DND-41 (cell line): Measurements from ENCODE around the gene PCSK2.

Source experiments
- ATAC-seq: fragments of 200-7000 bp; cut with Tn5 transposase; 3 replicates; pipeline ENCODE4 v1.9.1; 2021; ENCODE audit warnings: low read depth; ENCODE audit not compliant: insufficient read depth
- DNase-seq: peaks from one replicate; pipeline ENCODE4 v3.0.0-alpha.2; 2020
- H2AFZ ChIP-seq: 2 replicates; pipeline ENCODE4 v1.6.0; 2012; ENCODE audit warnings: low read depth, low read length
- H3K27ac ChIP-seq: 2 replicates; pipeline ENCODE4 v1.5.1; 2012; ENCODE audit warnings: low read length, inconsistent platforms
- H3K27me3 ChIP-seq: fragments of 200-600 bp; sonication (generic); 2 replicates; pipeline ENCODE4 v1.6.0; 2012; ENCODE audit warnings: low read length, mild to moderate bottlenecking, inconsistent platforms; ENCODE audit not compliant: insufficient read depth, poor library complexity
- H3K36me3 ChIP-seq: 2 replicates; pipeline ENCODE4 v1.5.1; 2012; ENCODE audit warnings: low read length, inconsistent platforms; ENCODE audit not compliant: insufficient read depth
- H3K4me1 ChIP-seq: 2 replicates; pipeline ENCODE4 v1.5.1; 2012; ENCODE audit warnings: mild to moderate bottlenecking, low read length; ENCODE audit not compliant: insufficient read depth
- H3K4me2 ChIP-seq: 2 replicates; pipeline ENCODE4 v1.6.0; 2012; ENCODE audit warnings: mild to moderate bottlenecking, moderate library complexity, low read length, inconsistent platforms; ENCODE audit not compliant: insufficient read depth
- H3K4me3 ChIP-seq, 2 experiments: fragments of 200-600 bp in 1 of 2; shearing (Covaris generic) in 1 of 2; 2 replicates each; pipeline ENCODE4 v1.5.1; 2012 to 2016; ENCODE audit warnings: inconsistent platforms in 2 of 2, low read length in 2 of 2, mild to moderate bottlenecking in 2 of 2, low read depth in 1 of 2, moderate library complexity in 1 of 2
- H3K79me2 ChIP-seq: 2 replicates; pipeline ENCODE4 v1.6.0; 2012; ENCODE audit warnings: low read length, inconsistent platforms; ENCODE audit not compliant: insufficient read depth
- H3K9ac ChIP-seq: 2 replicates; pipeline ENCODE4 v1.6.0; 2012; ENCODE audit warnings: low read depth, mild to moderate bottlenecking, inconsistent platforms, low read length, moderate library complexity
- H3K9me3 ChIP-seq: 2 replicates; pipeline ENCODE4 v1.5.1; 2012; ENCODE audit warnings: low read length, moderate library complexity, mild to moderate bottlenecking, inconsistent platforms; ENCODE audit not compliant: insufficient read depth, severe bottlenecking
- H4K20me1 ChIP-seq: 2 replicates; pipeline ENCODE4 v1.6.0; 2012; ENCODE audit warnings: low read length; ENCODE audit not compliant: insufficient read depth
- CTCF ChIP-seq: IDR thresholded peaks from 2 replicates; pipeline ENCODE4 v1.5.1; 2012; ENCODE audit warnings: borderline replicate concordance, low read length, moderate library complexity, mild to moderate bottlenecking; ENCODE audit not compliant: poor library complexity, severe bottlenecking; ENCODE audit errors: extremely low read depth
- EZH2 ChIP-seq: IDR thresholded peaks from 3 replicates; pipeline ENCODE4 v1.6.1; 2012; ENCODE audit warnings: borderline replicate concordance, low read depth, mild to moderate bottlenecking, moderate library complexity, low read length, inconsistent platforms; ENCODE audit not compliant: severe bottlenecking

PCSK2 gene

GRCh38 chr20:17503301-17504065 lies 276.6 kb downstream of the PCSK2 start:
- no peak for ATAC-seq
- Histone ChIP-seq H3K79me2 (no peaks in the 10 kb centered on the region), H3K27ac (no peak overlapping the region), H3K36me3 (no peaks in the 10 kb centered on the region), H3K4me2 (no peak overlapping the region), H4K20me1 (no peaks in the 10 kb centered on the region), H3K9ac (no peak overlapping the region), H3K27me3 (peaks cover 16% of the 10 kb centered on the region), H3K9me3 (no peaks in the 10 kb centered on the region), H3K4me1 (peaks cover 9% of the 10 kb centered on the region), H2AFZ (no peak overlapping the region), H3K4me3 (no peak overlapping the region)
- no peak for DNase-seq
- TF ChIP-seq CTCF (no peak), EZH2 (no peak)

GRCh38 chr20:17504066-17504897 lies 277.4 kb downstream of the PCSK2 start:
- Histone ChIP-seq H2AFZ (no peak overlapping the region), H3K9ac (no peak overlapping the region), H3K4me1 (peaks cover 9% of the 10 kb centered on the region), H4K20me1 (no peaks in the 10 kb centered on the region), H3K27ac (no peak overlapping the region), H3K79me2 (no peaks in the 10 kb centered on the region), H3K4me2 (peak overlapping the region; percentile 68; the same call in 1 of the 2 replicates), H3K4me3 (no peak overlapping the region), H3K27me3 (peaks cover 16% of the 10 kb centered on the region), H3K9me3 (no peaks in the 10 kb centered on the region), H3K36me3 (no peaks in the 10 kb centered on the region)
- TF ChIP-seq EZH2 (no peak), CTCF (no peak)
- DNase-seq (no peak), ATAC-seq (peak; percentile 18; the same call in 2 of the 3 replicates)

GRCh38 chr20:17504898-17505635 lies 278.2 kb downstream of the PCSK2 start:
- H3K4me3 ChIP-seq, result peak overlapping the region in 1 of 2 experiments; percentile 52; a peak in 2 of 4 replicates
- peaks cover 16% of the 10 kb centered on the region for H3K27me3 ChIP-seq
- H3K4me1 ChIP-seq, result peaks cover 9% of the 10 kb centered on the region
- peak overlapping the region; percentile 68 for H3K4me2 ChIP-seq
- H2AFZ ChIP-seq, result peak overlapping the region; percentile 80
- peak; percentile 77 for ATAC-seq
- TF ChIP-seq CTCF (peak; percentile 78), EZH2 (no peak)
- no peak overlapping the region for H3K27ac ChIP-seq
- no peaks in the 10 kb centered on the region for H3K9me3 ChIP-seq
- H3K79me2 ChIP-seq, result no peaks in the 10 kb centered on the region
- H3K36me3 ChIP-seq, result no peaks in the 10 kb centered on the region
- DNase-seq, result peak; percentile 15
- no peaks in the 10 kb centered on the region for H4K20me1 ChIP-seq
- H3K9ac ChIP-seq, result peak overlapping the region; percentile 36; the same call in 1 of the 2 replicates
